WTC11 (cell line): ENCODE measurements around the gene ATP8B4. TPM values are rescaled to one million over a fixed set of nuclear protein-coding genes. Genes with fewer than 3 reads are reported as not detected.

Experiments
- ATAC-seq: fragments of 200-7000 bp; cut with Tn5 transposase; 2 replicates; pipeline ENCODE4 v1.10.0; 2021; ENCODE audit warnings: mild to moderate bottlenecking, moderate library complexity
- CTCF ChIA-PET: fragments of 300-600 bp; sonication (Branson Sonifier 250); formaldehyde crosslinking; loops from one replicate; lab custom pipeline; 2021; ENCODE audit warnings: antibody characterized with exemption; lab: Charles Lee
- POLR2A ChIA-PET: fragments of 350-600 bp; sonication (Branson Sonifier 250); formaldehyde crosslinking; loops from one replicate; lab custom pipeline; 2021; ENCODE audit warnings: antibody characterized with exemption; lab: Charles Lee
- DNase-seq: peaks from one replicate; pipeline ENCODE4 v3.0.0; 2021; ENCODE audit warnings: low spot score
- H3K27ac Mint-ChIP-seq: 2 replicates; pipeline ENCODE4 v1.8.0; 2021; ENCODE audit warnings: mixed read lengths
- H3K27me3 Mint-ChIP-seq: 2 replicates; pipeline ENCODE4 v1.8.0; 2021; ENCODE audit warnings: low read depth, mild to moderate bottlenecking, moderate library complexity, mixed read lengths
- H3K36me3 Mint-ChIP-seq: 2 replicates; pipeline ENCODE4 v1.8.0; 2021; ENCODE audit warnings: mixed read lengths
- H3K4me1 Mint-ChIP-seq: 2 replicates; pipeline ENCODE4 v1.8.0; 2022; ENCODE audit warnings: mixed read lengths
- H3K4me3 Mint-ChIP-seq: 2 replicates; pipeline ENCODE4 v1.8.0; 2021; ENCODE audit warnings: mild to moderate bottlenecking, moderate library complexity, mixed read lengths
- H3K9me3 Mint-ChIP-seq: 2 replicates; pipeline ENCODE4 v1.8.0; 2021; ENCODE audit warnings: mixed read lengths
- ESRRA ChIP-seq: sonication (generic); formaldehyde crosslinking; IDR thresholded peaks from 2 replicates; pipeline ENCODE4 v1.8.1; 2022; ENCODE audit warnings: mild to moderate bottlenecking, missing genetic modification reagents, borderline replicate concordance
- ETV6 ChIP-seq: sonication (generic); formaldehyde crosslinking; IDR thresholded peaks from 2 replicates; pipeline ENCODE4 v1.8.1; 2022; ENCODE audit warnings: mild to moderate bottlenecking, missing genetic modification reagents
- GRHL2 ChIP-seq: fragments of 250-450 bp; sonication (Bioruptor Pico); IDR thresholded peaks from 2 replicates; pipeline ENCODE4 v1.8.0; 2022; ENCODE audit warnings: mild to moderate bottlenecking, moderate library complexity; ENCODE audit not compliant: insufficient replicate concordance, severe bottlenecking
- HMGA2 ChIP-seq: fragments of 250-450 bp; sonication (Bioruptor Pico); IDR thresholded peaks from 2 replicates; pipeline ENCODE4 v1.4.0; 2021; ENCODE audit warnings: mild to moderate bottlenecking, moderate library complexity
- JUN ChIP-seq: sonication (generic); formaldehyde crosslinking; IDR thresholded peaks from 2 replicates; pipeline ENCODE4 v1.8.0; 2023; ENCODE audit warnings: mild to moderate bottlenecking, missing genetic modification reagents
- MYBL2 ChIP-seq: sonication (generic); formaldehyde crosslinking; IDR thresholded peaks from 2 replicates; pipeline ENCODE4 v1.8.1; 2023; ENCODE audit warnings: mild to moderate bottlenecking, moderate library complexity, missing genetic modification reagents
- NFATC4 ChIP-seq: fragments of 250-450 bp; sonication (Bioruptor Pico); IDR thresholded peaks from 2 replicates; pipeline ENCODE4 v1.9.0; 2021; ENCODE audit warnings: mild to moderate bottlenecking
- NFE2L1 ChIP-seq: sonication (generic); formaldehyde crosslinking; IDR thresholded peaks from 2 replicates; pipeline ENCODE4 v1.8.1; 2023; ENCODE audit warnings: missing genetic modification reagents
- NFYB ChIP-seq: sonication (generic); formaldehyde crosslinking; conservative IDR thresholded peaks from 2 replicates; pipeline ENCODE4 v1.8.0; 2022; ENCODE audit warnings: low read depth, missing genetic modification reagents
- NR2C2 ChIP-seq: sonication (generic); formaldehyde crosslinking; IDR thresholded peaks from 2 replicates; pipeline ENCODE4 v1.8.0; 2022; ENCODE audit warnings: mild to moderate bottlenecking, missing genetic modification reagents
- OVOL2 ChIP-seq: fragments of 250-450 bp; sonication (Bioruptor Pico); IDR thresholded peaks from 2 replicates; pipeline ENCODE4 v1.9.0; 2021; ENCODE audit warnings: mild to moderate bottlenecking, borderline replicate concordance
- RELA ChIP-seq: sonication (generic); formaldehyde crosslinking; IDR thresholded peaks from 2 replicates; pipeline ENCODE4 v1.8.1; 2022; ENCODE audit warnings: missing genetic modification reagents, mild to moderate bottlenecking, borderline replicate concordance
- SMAD3 ChIP-seq: sonication (generic); formaldehyde crosslinking; IDR thresholded peaks from 2 replicates; pipeline ENCODE4 v1.8.0; 2022; ENCODE audit warnings: missing genetic modification reagents, mild to moderate bottlenecking, borderline replicate concordance
- SP1 ChIP-seq: sonication (generic); formaldehyde crosslinking; conservative IDR thresholded peaks from 2 replicates; pipeline ENCODE4 v1.8.1; 2022; ENCODE audit warnings: missing genetic modification reagents
- TEAD4 ChIP-seq: sonication (generic); formaldehyde crosslinking; IDR thresholded peaks from 2 replicates; pipeline ENCODE4 v1.8.0; 2022; ENCODE audit warnings: mild to moderate bottlenecking, missing genetic modification reagents
- ZNF121 ChIP-seq: sonication (generic); formaldehyde crosslinking; IDR thresholded peaks from 2 replicates; pipeline ENCODE4 v1.8.0; 2023; ENCODE audit warnings: missing genetic modification reagents
- ZNF138 ChIP-seq: sonication (generic); formaldehyde crosslinking; conservative IDR thresholded peaks from 2 replicates; pipeline ENCODE4 v1.8.1; 2022; ENCODE audit warnings: mild to moderate bottlenecking, moderate library complexity, missing genetic modification reagents
- ZNF232 ChIP-seq: sonication (generic); formaldehyde crosslinking; IDR thresholded peaks from 2 replicates; pipeline ENCODE4 v1.8.0; 2022; ENCODE audit warnings: mild to moderate bottlenecking, missing genetic modification reagents
- ZNF396 ChIP-seq: fragments of 250-450 bp; sonication (Bioruptor Pico); IDR thresholded peaks from 2 replicates; pipeline ENCODE4 v1.8.0; 2021; ENCODE audit warnings: mild to moderate bottlenecking, moderate library complexity, borderline replicate concordance
- ZNF423 ChIP-seq: fragments of 250-450 bp; sonication (Bioruptor Pico); IDR thresholded peaks from 2 replicates; pipeline ENCODE4 v2.1.2; 2022; ENCODE audit warnings: mild to moderate bottlenecking, moderate library complexity
- ZNF671 ChIP-seq: fragments of 250-450 bp; sonication (Bioruptor Pico); IDR thresholded peaks from 2 replicates; pipeline ENCODE4 v1.8.0; 2021; ENCODE audit warnings: mild to moderate bottlenecking
- total RNA-seq: library from RNA; stranded (reverse); gene quantifications from 3 replicates; pipeline ENCODE4 v1.2.3, GENCODE V29; 2021
- TF ChIP-seq, protein P1 (sequence below): sonication (generic); formaldehyde crosslinking; IDR thresholded peaks from 2 replicates; pipeline ENCODE4 v1.8.0; 2022; ENCODE audit warnings: mild to moderate bottlenecking, missing genetic modification reagents
- TF ChIP-seq, protein P2 (sequence below): fragments of 250-450 bp; sonication (Bioruptor Pico); IDR thresholded peaks from 2 replicates; pipeline ENCODE4 v1.8.0; 2021; ENCODE audit warnings: mild to moderate bottlenecking
- TF ChIP-seq, protein P3 (sequence below): sonication (generic); formaldehyde crosslinking; conservative IDR thresholded peaks from 2 replicates; pipeline ENCODE4 v1.8.1; 2022; ENCODE audit warnings: mild to moderate bottlenecking, missing genetic modification reagents
- TF ChIP-seq, protein P4 (sequence below): fragments of 250-450 bp; sonication (Bioruptor Pico); IDR thresholded peaks from 2 replicates; pipeline ENCODE4 v1.9.0; 2021; ENCODE audit warnings: moderate library complexity, mild to moderate bottlenecking, inconsistent platforms, borderline replicate concordance
- TF ChIP-seq, protein P5 (sequence below): sonication (generic); formaldehyde crosslinking; IDR thresholded peaks from 2 replicates; pipeline ENCODE4 v1.8.0; 2022; ENCODE audit warnings: mild to moderate bottlenecking, missing genetic modification reagents
- TF ChIP-seq, protein P6 (sequence below): sonication (generic); formaldehyde crosslinking; IDR thresholded peaks from 2 replicates; pipeline ENCODE4 v1.8.1; 2022; ENCODE audit warnings: low read depth, mild to moderate bottlenecking, moderate library complexity, missing genetic modification reagents, borderline replicate concordance
- TF ChIP-seq, protein P7 (sequence below): sonication (generic); formaldehyde crosslinking; conservative IDR thresholded peaks from 2 replicates; pipeline ENCODE4 v1.8.1; 2023; ENCODE audit warnings: mild to moderate bottlenecking, low read depth, missing genetic modification reagents, moderate library complexity

ATP8B4 gene
- total RNA-seq, 1 experiment from 2014 or later: 0.37 TPM

DNA sequence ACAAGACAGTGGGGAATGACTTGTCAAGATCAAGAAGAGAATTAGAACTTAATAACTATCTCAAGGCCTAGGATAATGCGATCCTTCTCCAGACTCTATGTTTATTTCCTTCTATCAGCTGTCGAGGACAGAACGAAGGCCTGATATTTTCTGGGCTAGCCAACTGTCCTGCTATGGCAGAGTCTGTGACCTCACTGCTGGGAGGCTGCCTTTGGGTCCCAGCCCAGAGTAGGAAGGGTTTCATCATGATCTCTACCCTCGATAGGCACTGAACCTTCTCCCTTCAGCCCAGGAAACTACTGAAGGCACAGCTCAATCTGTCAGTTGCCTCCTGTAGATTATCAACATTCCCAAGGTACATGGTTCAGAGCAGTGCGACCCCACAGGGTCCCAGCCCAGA lies 237.2 kb downstream of the ATP8B4 start:
- H3K4me1 Mint-ChIP-seq: peaks cover 19% of the 10 kb centered on the region
- DNase-seq (no peak), ATAC-seq (no peak)
- no peaks in the 10 kb centered on the region for H3K27me3 Mint-ChIP-seq
- CTCF ChIA-PET: no interaction called here
- no peaks in the 10 kb centered on the region for H3K36me3 Mint-ChIP-seq
- H3K4me3 Mint-ChIP-seq: no peak overlapping the region
- H3K27ac Mint-ChIP-seq: no peak overlapping the region
- POLR2A ChIA-PET: interaction anchor here (0.7 kb wide), 1 partner anchor 164 kb away, joined by 3 read pairs; no protein-coding TSS in a partner anchor
- H3K9me3 Mint-ChIP-seq: peaks cover 5% of the 10 kb centered on the region
- TF ChIP-seq, protein P1, sequence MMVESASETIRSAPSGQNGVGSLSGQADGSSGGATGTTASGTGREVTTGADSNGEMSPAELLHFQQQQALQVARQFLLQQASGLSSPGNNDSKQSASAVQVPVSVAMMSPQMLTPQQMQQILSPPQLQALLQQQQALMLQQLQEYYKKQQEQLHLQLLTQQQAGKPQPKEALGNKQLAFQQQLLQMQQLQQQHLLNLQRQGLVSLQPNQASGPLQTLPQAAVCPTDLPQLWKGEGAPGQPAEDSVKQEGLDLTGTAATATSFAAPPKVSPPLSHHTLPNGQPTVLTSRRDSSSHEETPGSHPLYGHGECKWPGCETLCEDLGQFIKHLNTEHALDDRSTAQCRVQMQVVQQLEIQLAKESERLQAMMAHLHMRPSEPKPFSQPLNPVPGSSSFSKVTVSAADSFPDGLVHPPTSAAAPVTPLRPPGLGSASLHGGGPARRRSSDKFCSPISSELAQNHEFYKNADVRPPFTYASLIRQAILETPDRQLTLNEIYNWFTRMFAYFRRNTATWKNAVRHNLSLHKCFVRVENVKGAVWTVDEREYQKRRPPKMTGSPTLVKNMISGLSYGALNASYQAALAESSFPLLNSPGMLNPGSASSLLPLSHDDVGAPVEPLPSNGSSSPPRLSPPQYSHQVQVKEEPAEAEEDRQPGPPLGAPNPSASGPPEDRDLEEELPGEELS (CRISPR knock-in tag): no peak
- no peak for TF ChIP-seq SP1
- TF ChIP-seq, protein P2, sequence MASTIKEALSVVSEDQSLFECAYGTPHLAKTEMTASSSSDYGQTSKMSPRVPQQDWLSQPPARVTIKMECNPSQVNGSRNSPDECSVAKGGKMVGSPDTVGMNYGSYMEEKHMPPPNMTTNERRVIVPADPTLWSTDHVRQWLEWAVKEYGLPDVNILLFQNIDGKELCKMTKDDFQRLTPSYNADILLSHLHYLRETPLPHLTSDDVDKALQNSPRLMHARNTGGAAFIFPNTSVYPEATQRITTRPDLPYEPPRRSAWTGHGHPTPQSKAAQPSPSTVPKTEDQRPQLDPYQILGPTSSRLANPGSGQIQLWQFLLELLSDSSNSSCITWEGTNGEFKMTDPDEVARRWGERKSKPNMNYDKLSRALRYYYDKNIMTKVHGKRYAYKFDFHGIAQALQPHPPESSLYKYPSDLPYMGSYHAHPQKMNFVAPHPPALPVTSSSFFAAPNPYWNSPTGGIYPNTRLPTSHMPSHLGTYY (CRISPR knock-in tag): no peak
- TF ChIP-seq NFE2L1 (CRISPR knock-in tag): no peak
- TF ChIP-seq ZNF671: no peak
- TF ChIP-seq ESRRA (CRISPR knock-in tag): no peak
- no peak for TF ChIP-seq ZNF396 (CRISPR knock-in tag)
- no peak for TF ChIP-seq HMGA2 (CRISPR knock-in tag)
- TF ChIP-seq, protein P3, sequence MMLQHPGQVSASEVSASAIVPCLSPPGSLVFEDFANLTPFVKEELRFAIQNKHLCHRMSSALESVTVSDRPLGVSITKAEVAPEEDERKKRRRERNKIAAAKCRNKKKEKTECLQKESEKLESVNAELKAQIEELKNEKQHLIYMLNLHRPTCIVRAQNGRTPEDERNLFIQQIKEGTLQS (CRISPR knock-in tag): no peak
- TF ChIP-seq GRHL2 (CRISPR knock-in tag): no peak
- TF ChIP-seq, protein P4, sequence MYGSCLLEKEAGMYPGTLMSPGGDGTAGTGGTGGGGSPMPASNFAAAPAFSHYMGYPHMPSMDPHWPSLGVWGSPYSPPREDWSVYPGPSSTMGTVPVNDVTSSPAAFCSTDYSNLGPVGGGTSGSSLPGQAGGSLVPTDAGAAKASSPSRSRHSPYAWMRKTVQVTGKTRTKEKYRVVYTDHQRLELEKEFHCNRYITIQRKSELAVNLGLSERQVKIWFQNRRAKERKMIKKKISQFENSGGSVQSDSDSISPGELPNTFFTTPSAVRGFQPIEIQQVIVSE (CRISPR knock-in tag): no peak
- no peak for TF ChIP-seq JUN (CRISPR knock-in tag)
- no peak for TF ChIP-seq ZNF423
- TF ChIP-seq RELA (CRISPR knock-in tag): no peak
- TF ChIP-seq, all 79 proteins: peak for 0

DNA sequence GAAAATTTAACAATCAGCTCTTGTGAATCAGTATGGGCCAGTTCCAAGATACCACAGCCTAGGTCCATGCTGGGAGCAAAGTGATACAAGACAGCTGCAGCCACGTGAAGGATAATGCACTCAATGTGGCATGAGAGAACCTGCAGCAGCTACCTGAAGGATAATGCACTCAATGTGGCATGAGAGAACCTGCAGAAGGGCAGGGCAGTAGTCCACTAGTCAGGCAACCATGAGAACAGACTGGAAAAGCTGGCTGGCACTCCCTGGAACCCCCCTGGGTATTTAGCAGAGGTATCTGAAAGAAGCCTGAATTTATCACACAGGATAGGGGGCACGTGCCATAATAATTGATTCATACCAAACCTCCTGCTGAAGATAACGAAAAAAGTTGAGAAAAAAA lies 237.6 kb downstream of the ATP8B4 start:
- H3K27me3 Mint-ChIP-seq: no peaks in the 10 kb centered on the region
- H3K4me3 Mint-ChIP-seq: no peak overlapping the region
- H3K4me1 Mint-ChIP-seq: peaks cover 21% of the 10 kb centered on the region
- ChIA-PET POLR2A (interaction anchor here (0.7 kb wide), 1 partner anchor 165 kb away, joined by 3 read pairs; no protein-coding TSS in a partner anchor), CTCF (no interaction called here)
- H3K9me3 Mint-ChIP-seq: peaks cover 5% of the 10 kb centered on the region
- ATAC-seq: no peak
- H3K36me3 Mint-ChIP-seq: no peaks in the 10 kb centered on the region
- H3K27ac Mint-ChIP-seq: no peak overlapping the region
- no peak for DNase-seq
- TF ChIP-seq ZNF232 (CRISPR knock-in tag): no peak
- TF ChIP-seq ZNF121 (CRISPR knock-in tag): no peak
- no peak for TF ChIP-seq MYBL2 (CRISPR knock-in tag)
- no peak for TF ChIP-seq TEAD4 (CRISPR knock-in tag)
- no peak for TF ChIP-seq OVOL2 (CRISPR knock-in tag)
- TF ChIP-seq NFE2L1 (CRISPR knock-in tag): no peak
- TF ChIP-seq, protein P5, sequence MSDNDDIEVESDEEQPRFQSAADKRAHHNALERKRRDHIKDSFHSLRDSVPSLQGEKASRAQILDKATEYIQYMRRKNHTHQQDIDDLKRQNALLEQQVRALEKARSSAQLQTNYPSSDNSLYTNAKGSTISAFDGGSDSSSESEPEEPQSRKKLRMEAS (CRISPR knock-in tag): no peak
- no peak for TF ChIP-seq HMGA2 (CRISPR knock-in tag)
- TF ChIP-seq, protein P6, sequence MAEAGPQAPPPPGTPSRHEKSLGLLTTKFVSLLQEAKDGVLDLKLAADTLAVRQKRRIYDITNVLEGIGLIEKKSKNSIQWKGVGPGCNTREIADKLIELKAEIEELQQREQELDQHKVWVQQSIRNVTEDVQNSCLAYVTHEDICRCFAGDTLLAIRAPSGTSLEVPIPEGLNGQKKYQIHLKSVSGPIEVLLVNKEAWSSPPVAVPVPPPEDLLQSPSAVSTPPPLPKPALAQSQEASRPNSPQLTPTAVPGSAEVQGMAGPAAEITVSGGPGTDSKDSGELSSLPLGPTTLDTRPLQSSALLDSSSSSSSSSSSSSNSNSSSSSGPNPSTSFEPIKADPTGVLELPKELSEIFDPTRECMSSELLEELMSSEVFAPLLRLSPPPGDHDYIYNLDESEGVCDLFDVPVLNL: no peak
- TF ChIP-seq, protein P7, sequence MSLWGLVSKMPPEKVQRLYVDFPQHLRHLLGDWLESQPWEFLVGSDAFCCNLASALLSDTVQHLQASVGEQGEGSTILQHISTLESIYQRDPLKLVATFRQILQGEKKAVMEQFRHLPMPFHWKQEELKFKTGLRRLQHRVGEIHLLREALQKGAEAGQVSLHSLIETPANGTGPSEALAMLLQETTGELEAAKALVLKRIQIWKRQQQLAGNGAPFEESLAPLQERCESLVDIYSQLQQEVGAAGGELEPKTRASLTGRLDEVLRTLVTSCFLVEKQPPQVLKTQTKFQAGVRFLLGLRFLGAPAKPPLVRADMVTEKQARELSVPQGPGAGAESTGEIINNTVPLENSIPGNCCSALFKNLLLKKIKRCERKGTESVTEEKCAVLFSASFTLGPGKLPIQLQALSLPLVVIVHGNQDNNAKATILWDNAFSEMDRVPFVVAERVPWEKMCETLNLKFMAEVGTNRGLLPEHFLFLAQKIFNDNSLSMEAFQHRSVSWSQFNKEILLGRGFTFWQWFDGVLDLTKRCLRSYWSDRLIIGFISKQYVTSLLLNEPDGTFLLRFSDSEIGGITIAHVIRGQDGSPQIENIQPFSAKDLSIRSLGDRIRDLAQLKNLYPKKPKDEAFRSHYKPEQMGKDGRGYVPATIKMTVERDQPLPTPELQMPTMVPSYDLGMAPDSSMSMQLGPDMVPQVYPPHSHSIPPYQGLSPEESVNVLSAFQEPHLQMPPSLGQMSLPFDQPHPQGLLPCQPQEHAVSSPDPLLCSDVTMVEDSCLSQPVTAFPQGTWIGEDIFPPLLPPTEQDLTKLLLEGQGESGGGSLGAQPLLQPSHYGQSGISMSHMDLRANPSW (CRISPR knock-in tag): no peak
- TF ChIP-seq NFATC4: no peak
- TF ChIP-seq ZNF396 (CRISPR knock-in tag): no peak
- no peak for TF ChIP-seq NFYB (CRISPR knock-in tag)
- no peak for TF ChIP-seq SMAD3 (CRISPR knock-in tag)
- TF ChIP-seq NR2C2: no peak
- no peak for TF ChIP-seq ESRRA (CRISPR knock-in tag)
- no peak for TF ChIP-seq ETV6 (CRISPR knock-in tag)
- TF ChIP-seq ZNF138 (CRISPR knock-in tag): no peak
